Bronchial epithelial cell (primary cell): ENCODE measurements around the gene ADAMTS16. TPM values are rescaled to one million over a fixed set of nuclear protein-coding genes. Genes with fewer than 3 reads are reported as not detected.

Experiments used
- DNase-seq: peaks from one replicate; pipeline ENCODE4 v3.0.0-alpha.2; 2010; ENCODE audit warnings: low read depth
- FAIRE-seq: peaks from 2 replicates; lab custom pipeline; 2011; peaks lifted over from hg19 to GRCh38; lab: Jason Lieb, UNC
- H3K27me3 ChIP-seq: 2 replicates; pipeline ENCODE4 v1.5.1; 2011; ENCODE audit warnings: low read length; ENCODE audit not compliant: control insufficient read depth, insufficient read depth
- H3K36me3 ChIP-seq: 2 replicates; pipeline ENCODE4 v1.5.1; 2011; ENCODE audit warnings: low read length; ENCODE audit not compliant: control insufficient read depth, insufficient read depth
- H3K4me3 ChIP-seq: 2 replicates; pipeline ENCODE4 v1.5.1; 2011; ENCODE audit warnings: mild to moderate bottlenecking, low read depth, low read length, control low read depth
- CTCF ChIP-seq: IDR thresholded peaks from 2 replicates; pipeline ENCODE4 v1.5.1; 2011; ENCODE audit warnings: mild to moderate bottlenecking, moderate library complexity, low read length, control low read depth, inconsistent platforms; ENCODE audit not compliant: insufficient read depth, severe bottlenecking
- total RNA-seq: library from RNA; depleted of rRNA; stranded (reverse); fragments of >200 nt; gene quantifications from 2 replicates; pipeline ENCODE4 v1.2.1, GENCODE V29; 2014

ADAMTS16 gene
- total RNA-seq, 1 donor from 2014 or later: not detected

DNA sequence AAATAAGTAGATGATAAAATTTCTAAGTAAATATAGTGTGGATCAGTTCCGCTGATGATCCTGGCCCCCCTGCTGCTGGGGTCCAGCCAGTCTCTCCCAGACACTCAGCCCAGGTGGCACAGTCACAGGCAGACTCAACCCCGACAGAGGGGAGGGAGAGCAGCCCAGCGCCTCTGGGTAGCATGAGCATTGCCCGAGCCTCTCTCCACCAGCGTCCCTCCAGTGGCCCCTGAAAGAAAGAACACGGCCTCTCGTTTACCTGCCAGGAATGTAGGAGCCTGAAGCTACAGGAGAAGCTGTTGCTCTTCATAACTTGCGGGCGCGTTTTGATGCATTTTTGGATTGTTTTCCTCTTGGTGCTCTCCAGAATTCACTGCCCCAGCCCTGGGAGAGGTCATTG lies 213.6 kb downstream of the ADAMTS16 start:
- H3K4me3 ChIP-seq: no peak overlapping the region
- FAIRE-seq (no peak), DNase-seq (no peak)
- TF ChIP-seq CTCF: no peak
- no peaks in the 10 kb centered on the region for H3K27me3 ChIP-seq
- H3K36me3 ChIP-seq: no peaks in the 10 kb centered on the region

DNA sequence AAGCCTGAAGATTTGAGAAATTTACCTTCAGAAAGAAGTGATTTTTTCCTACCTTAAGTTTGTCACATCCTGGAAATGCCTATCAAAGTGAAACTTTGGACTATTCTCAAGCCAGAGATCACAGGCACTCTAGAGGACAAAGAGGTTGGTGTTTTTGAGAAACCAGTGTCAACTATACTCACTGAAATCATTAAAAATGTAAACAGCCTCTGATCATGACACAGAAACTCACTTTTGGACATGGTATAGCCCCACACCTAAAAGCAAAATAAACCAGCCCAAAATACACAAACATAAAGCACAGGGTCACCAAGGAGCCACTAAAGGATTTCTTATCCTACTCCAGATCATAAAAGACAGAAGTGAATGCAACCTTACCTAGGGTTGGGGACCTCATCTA lies 216.6 kb downstream of the ADAMTS16 start:
- DNase-seq: no peak
- no peak for TF ChIP-seq CTCF
- Histone ChIP-seq H3K4me3 (no peak overlapping the region), H3K27me3 (no peaks in the 10 kb centered on the region), H3K36me3 (no peaks in the 10 kb centered on the region)
- FAIRE-seq: no peak

DNA sequence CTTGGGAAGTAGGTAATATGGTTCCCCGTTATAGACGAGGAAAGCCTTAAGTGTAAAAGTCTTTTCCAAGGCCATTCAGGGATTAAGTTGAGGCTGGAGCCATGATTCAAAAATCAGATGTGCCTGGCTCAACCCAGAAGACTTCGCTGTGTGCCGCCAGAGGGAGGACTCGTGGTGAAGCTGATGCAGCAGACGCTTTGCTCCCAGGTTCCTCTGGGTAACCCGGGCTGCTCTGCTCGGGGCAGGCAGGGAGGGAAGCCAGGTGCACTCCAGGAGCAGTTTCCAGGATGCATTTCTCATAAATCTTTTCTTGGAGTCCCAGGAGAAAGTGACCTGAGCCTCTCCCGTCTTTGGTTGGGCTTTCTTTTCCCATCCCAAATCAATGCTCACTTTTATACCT lies 219.5 kb downstream of the ADAMTS16 start:
- TF ChIP-seq CTCF: no peak
- FAIRE-seq (no peak), DNase-seq (no peak)
- no peaks in the 10 kb centered on the region for H3K36me3 ChIP-seq
- H3K4me3 ChIP-seq: no peak overlapping the region
- no peaks in the 10 kb centered on the region for H3K27me3 ChIP-seq

DNA sequence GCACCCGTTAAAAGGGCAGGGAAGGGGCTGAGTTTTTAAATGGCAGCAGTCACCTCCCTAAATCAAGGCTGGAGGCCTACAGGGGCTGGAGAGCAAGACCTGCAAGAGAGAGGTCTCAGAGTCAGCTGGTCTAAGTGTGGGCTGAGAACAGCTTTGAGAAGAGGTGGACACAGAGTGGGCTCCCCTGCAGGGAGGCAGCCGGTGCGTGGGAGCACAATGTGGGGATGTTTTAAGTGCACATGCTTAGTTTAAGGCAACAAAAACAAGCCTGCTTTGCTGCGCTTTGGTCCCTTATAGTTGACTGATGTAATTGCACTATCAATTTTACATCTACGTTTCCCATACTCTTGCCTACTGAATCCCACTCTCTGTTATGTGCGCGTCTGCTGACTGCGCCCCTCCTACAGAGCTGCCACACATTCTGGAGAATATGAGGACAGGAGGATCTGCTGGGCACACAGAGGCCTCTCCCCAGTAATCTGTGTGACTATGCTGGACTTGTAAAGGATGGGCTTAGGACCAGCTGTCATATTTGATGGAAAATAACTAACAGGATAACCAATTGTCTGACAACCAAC lies 220.3 kb downstream of the ADAMTS16 start:
- Histone ChIP-seq H3K27me3 (no peaks in the 10 kb centered on the region), H3K36me3 (no peaks in the 10 kb centered on the region), H3K4me3 (no peak overlapping the region)
- no peak for FAIRE-seq
- no peak for TF ChIP-seq CTCF
- no peak for DNase-seq

DNA sequence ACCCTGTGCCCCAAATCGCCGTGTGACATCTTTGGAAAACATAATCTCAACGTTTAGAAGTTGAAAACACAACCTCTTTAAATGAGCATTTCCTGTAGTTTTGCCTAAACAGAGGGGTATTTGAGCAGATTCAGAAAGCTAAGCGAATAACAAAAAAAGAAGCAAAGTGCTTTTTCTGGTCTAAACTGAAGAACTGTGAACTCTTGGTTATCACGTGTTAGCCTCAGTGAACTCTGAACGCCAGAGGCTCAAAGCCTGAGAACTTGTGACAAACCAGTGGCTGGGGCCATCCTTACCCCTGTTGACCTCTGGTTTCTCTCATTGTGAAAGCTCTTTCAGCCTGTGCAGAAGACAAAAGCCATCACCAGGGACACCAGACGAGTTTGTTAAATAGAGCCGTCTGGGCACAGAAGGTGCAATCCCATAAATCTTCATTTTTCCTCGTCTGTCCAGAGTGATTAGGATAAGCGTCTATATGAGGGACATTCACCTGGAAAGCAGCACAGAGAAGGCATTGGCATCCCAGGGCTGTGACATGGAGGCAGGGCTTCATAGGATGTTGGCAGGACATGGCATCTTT lies 220.9 kb downstream of the ADAMTS16 start:
- no peak for DNase-seq
- FAIRE-seq: no peak
- no peak for TF ChIP-seq CTCF
- Histone ChIP-seq H3K36me3 (no peaks in the 10 kb centered on the region), H3K27me3 (no peaks in the 10 kb centered on the region), H3K4me3 (no peak overlapping the region)

- no peak for FAIRE-seq
These were observed 222.9 kb downstream of the ADAMTS16 start for GRCh38 chr5:5363045-5363444.

More at GRCh38 chr5:5363045-5363444, 222.9 kb downstream of the ADAMTS16 start:
- DNase-seq: no peak
- H3K27me3 ChIP-seq: no peaks in the 10 kb centered on the region
- no peak for TF ChIP-seq CTCF
- no peaks in the 10 kb centered on the region for H3K36me3 ChIP-seq
- H3K4me3 ChIP-seq: no peak overlapping the region
